ENCODE results near the gene EEF1B2.
"Not testable (repeated sequence)": the region's sequence is repeated elsewhere in the genome, so short reads cannot be mapped to it uniquely, and the experiment has no call there.

Gene EEF1B2

GRCh38 chr2:206168230-206168629 lies 8.5 kb downstream of the EEF1B2 start:
- DNase-seq: not testable (repeated sequence)

DNA sequence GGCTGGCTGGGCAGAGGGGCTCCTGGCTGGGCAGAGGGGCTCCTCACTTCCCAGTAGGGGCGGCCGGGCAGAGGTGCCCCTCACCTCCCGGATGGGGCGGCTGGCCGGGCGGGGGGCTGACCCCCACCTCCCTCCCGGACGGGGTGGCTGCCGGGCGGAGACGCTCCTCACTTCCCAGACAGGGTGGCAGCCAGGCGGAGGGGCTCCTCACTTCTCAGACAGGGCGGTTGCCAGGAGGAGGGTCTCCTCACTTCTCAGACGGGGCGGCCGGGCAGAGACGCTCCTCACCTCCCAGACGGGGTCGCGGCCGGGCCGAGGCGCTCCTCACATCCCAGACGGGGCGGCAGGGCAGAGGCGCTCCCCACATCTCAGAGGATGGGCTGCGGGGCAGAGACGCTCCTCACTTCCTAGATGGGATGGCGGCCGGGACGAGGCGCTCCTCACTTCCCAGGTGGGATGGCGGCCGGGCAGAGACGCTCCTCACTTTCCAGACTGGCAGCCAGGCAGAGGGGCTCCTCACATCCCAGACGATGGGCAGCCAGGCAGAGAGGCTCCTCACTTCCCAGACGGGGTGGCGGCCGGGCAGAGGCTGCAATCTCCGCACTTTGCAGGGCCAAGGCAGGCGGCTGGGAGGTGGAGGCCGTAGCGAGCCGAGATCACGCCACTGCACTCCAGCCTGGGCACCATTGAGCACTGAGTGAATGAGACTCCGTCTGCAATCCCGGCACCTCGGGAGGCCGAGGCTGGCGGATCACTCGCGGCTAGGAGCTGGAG lies 12.1 kb downstream of the EEF1B2 start:
- DNase-seq: not testable (repeated sequence)

- no peak for DNase-seq
Measured at GRCh38 chr2:206173147-206173546, 13.5 kb downstream of the EEF1B2 start.

DNA sequence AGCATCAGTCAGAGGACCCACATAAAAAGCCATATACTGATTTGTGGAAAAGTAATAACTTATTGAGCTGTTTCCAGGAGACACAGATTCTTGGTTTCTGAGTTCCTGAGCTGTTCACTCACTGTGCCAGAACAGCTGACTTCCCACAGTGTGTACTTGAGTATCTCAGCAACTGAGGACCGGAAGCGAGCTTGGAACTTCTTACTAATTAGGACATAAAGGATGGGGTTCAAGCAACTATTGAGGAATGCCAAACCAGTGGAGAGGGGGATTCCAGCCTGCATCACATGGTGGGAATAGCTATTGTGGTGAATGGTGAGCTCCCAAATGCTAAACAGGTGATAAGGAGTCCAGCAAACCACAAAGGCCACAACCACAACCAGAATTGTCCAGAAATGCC lies 16.4 kb downstream of the EEF1B2 start:
- no peak for DNase-seq

DNA sequence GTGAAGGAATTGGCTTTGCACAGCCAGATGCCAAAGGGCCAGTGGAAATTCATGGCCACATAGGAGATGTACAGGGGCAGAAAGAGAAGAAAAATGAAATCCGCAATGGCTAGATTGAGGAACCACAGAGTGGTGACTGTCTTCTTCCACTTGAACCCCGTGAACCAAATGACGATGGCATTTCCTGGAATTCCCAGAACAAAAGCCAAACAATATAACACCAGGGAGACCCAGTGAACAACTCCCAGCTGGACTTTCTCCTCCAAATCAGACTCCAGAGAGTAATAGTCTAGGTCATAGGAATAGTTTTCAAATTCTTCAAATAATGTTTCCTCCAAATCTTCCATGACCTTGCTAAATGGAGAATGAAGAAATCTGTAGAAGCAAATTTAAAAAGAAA lies 17.2 kb downstream of the EEF1B2 start:
- no peak for DNase-seq

DNA sequence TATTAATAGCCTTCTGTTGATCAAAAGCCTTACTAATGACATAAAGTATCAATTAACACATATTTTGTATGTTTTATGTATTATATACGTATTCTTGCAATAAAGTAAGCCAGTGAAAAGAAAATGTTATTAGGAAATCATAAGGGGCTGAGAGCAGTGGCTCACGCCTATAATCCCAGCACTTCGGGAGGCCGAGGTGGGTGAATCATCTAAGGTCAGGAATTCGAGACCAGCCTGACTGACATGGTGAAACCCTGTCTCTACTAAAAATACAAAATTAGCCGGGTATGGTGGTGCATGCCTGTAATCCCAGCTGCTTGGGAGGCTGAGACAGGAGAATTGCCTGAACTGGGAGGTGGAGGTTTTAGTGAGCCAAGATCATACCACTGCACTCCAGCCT lies 21.8 kb downstream of the EEF1B2 start:
- DNase-seq: not testable (repeated sequence)

DNA sequence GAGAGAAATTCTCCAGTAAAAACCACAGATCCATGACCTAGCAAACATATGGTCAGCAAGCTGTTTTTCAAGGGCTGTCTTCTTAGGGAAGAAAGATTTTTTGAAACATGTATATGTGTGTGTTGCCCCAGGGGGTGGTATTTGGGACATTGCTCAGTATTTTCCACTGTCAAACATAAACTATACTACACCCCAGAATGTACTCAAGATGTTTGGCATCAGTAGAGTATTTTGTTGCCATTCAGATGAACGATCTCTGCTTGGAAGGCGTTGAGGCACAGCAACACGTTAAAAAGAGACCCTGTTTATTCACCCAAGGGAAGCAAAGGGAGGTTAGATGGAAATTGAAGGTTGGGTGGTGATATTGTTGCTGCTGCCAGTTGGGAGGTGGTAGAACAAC lies 30.0 kb downstream of the EEF1B2 start:
- no peak for DNase-seq

GRCh38 chr2:206190111-206190510 lies 30.4 kb downstream of the EEF1B2 start:
- DNase-seq: no peak

GRCh38 chr2:206190689-206191088 lies 31.0 kb downstream of the EEF1B2 start:
- no peak for DNase-seq

DNA sequence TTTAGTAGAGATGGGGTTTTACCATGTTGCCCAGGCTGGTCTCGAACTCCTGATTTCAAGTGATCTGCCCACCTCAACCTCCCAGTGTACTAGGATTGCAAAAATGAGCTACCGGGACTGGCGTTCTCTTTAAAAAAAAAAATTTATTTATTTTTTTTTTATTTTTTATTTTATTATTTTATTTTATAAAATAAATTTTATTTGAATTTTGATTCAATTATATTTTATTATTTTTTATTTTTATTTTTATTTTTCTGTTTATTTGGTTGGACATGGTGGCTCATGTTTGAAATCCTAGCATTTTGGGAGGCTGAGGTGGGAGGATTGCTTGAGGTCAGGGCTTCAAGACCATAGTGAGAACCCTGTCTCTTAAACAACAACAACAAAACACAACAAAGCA lies 32.5 kb downstream of the EEF1B2 start:
- no peak for DNase-seq

GRCh38 chr2:206193671-206194357 lies 34.1 kb downstream of the EEF1B2 start:
- no peak for DNase-seq

DNA sequence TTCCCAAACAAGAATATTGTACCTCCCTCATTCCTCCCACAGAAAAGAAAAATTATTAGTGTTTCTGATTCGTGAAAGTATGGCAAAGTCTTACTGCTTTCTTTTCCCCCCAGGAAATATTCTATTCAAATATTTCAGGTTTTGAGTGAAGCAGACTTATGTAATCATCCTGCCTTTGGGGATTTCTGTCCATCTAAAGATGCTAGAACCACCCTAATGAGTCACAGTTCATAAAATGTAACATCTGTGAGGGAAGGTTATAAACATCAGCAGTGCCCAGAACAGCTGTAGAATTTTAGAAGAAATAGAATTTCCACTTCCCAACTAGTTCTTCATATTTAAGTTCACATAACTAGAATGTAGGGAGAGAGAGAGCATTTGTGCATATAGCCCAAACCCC lies 39.0 kb downstream of the EEF1B2 start:
- DNase-seq: no peak

DNA sequence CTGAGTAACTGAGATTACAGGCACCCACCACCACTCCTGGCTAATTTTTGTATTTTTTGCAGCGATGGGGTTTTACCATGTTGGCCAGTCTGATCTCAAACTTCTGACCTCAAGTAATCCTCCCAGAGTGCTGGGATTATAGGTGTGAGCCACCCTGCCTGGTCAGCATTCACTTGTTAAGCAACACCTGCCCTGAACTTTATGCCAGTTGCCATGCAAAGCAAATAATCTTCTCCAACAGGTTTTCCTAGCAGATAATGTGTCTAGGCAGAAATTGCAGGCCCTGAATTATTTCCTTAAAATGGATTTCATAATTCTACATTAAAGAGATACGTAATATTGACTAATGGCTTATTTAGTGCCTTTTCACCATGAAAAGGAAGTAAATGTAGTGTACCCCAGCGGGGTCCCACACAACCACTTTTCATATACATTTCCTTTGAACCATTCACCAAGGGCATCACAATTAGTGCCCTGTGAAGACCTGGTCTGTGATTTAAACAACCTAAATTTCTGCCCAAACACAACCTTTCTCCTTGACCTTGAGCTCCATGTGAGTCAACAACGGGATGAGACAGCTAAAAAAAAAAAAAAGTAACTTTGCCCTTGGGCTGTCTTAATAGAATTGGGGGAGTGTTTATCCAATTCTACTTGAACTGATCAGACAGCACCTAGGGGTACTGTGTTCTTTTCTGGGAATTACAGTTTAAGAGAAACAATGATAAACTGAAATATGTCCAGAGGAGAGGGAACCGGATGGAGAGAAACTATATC lies 41.6 kb downstream of the EEF1B2 start:
- DNase-seq: no peak

DNA sequence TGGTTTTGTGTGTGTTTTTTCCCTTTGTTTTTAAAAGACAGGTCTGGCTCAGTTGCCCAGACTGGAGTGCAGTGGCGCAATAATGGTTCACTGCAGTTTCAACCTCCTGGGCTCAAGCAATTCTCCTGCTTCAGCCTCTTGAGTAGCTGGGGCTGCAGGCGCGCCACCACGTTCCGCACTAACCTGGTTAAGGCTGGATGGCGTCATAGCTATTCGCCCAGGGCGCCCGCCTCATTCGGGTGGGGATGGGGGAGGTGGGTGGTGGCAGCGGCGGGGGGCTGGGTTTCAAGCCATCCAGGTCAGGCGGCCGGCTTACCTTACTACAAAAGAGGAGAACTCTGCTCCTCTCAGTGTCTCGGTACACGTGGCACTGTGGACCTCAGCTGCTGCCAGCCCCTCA lies 42.8 kb downstream of the EEF1B2 start:
- DNase-seq: no peak

- DNase-seq: no peak
Measured at GRCh38 chr2:206203331-206203730, 43.6 kb downstream of the EEF1B2 start.

DNA sequence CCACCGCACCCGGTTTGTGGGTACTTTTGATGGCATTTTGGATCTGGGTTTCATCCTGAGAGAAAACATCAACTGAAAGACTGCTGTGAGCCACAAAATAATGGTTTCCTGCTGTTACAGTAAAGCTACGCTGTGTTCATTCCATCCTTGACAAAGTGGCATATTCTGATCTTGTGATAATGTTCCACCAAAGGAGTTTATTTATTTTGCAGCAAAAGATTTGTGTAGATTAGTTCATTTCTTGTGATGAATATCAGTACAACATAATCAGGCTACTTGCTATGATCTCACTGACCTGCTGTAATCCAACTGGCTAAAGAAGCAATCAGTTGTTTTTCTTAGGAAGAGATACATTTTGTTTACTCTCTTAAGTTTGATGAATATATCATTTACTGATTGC lies 45.0 kb downstream of the EEF1B2 start:
- DNase-seq: no peak

GRCh38 chr2:206207316-206207715 lies 47.6 kb downstream of the EEF1B2 start:
- DNase-seq: not testable (repeated sequence)

- no peak for DNase-seq
Measured at GRCh38 chr2:206208900-206209299, 49.2 kb downstream of the EEF1B2 start.

- DNase-seq: no peak
Measured at GRCh38 chr2:206211657-206212255, 52.1 kb downstream of the EEF1B2 start.
